Naive thymus-derived CD8-positive, alpha-beta T cell (primary cell): Measurements from ENCODE around the gene RACK1. TPM values are rescaled to one million over a fixed set of nuclear protein-coding genes. Genes with fewer than 3 reads are reported as not detected.
"Not testable (repeated sequence)": the region's sequence is repeated elsewhere in the genome, so short reads cannot be mapped to it uniquely, and the experiment has no call there.

ENCODE experiments used
- ATAC-seq, 2 donors: fragments of 150-1000 bp; cut with Tn5 transposase in 1 of 2; sonication (Bioruptor Pico), chemical (Tn5 transposase) in 1 of 2; 1 replicate in 1 of 2; 2 replicates in 1 of 2; pipeline ENCODE4 v1.10.0; 2021; ENCODE audit warnings: mild to moderate bottlenecking in 2 of 2, moderate library complexity in 2 of 2
- POLR2A ChIA-PET: fragments of 350-600 bp; sonication (Branson Sonifier 250); formaldehyde crosslinking; loops from one replicate; lab custom pipeline; 2021; ENCODE audit warnings: antibody characterized with exemption; lab: Charles Lee
- DNase-seq, 10 donors: peaks; one replicate each; pipeline versions ENCODE4 v3.0.0 to v3.0.0-alpha.2; 2020 to 2022
- H3K27ac Mint-ChIP-seq, 10 donors: one replicate each; pipeline ENCODE4 v1.8.0; 2020 to 2022; ENCODE audit warnings: mild to moderate bottlenecking in 10 of 10, mixed read lengths in 10 of 10, moderate library complexity in 4 of 10, inconsistent platforms in 1 of 10
- H3K27me3 Mint-ChIP-seq, 5 donors: one replicate each; pipeline ENCODE4 v1.8.0; 2021 to 2022; ENCODE audit warnings: mixed read lengths in 5 of 5
- H3K36me3 Mint-ChIP-seq, 3 donors: one replicate each; pipeline ENCODE4 v1.8.0; 2020 to 2022; ENCODE audit warnings: mixed read lengths in 3 of 3, mild to moderate bottlenecking in 2 of 3, inconsistent platforms in 1 of 3
- H3K4me1 Mint-ChIP-seq, 4 donors: one replicate each; pipeline ENCODE4 v1.8.0; 2021 to 2022; ENCODE audit warnings: mixed read lengths in 4 of 4
- H3K4me3 Mint-ChIP-seq, 10 donors: one replicate each; pipeline ENCODE4 v1.8.0; 2020 to 2022; ENCODE audit warnings: mild to moderate bottlenecking in 10 of 10, mixed read lengths in 10 of 10, moderate library complexity in 6 of 10, inconsistent platforms in 1 of 10
- H3K9me3 Mint-ChIP-seq, 9 donors: one replicate each; pipeline ENCODE4 v1.8.0; 2020 to 2022; ENCODE audit warnings: mixed read lengths in 9 of 9, mild to moderate bottlenecking in 3 of 9, inconsistent platforms in 1 of 9, moderate library complexity in 1 of 9
- polyA plus RNA-seq, 3 donors: library from polyadenylated mRNA; unstranded; fragments of 300-500 nt; fragmentation: Illumina TruSeq; gene quantifications; one replicate each; pipeline ENCODE4 v1.2.3, GENCODE V29; 2021
- total RNA-seq, 8 experiments: library from RNA in 2 of 8; stranded (reverse) in 2 of 8; gene quantifications; one replicate each; pipeline ENCODE4 v1.2.3 and lab custom pipeline; 2021 to 2026

Gene RACK1
- total and polyA plus RNA-seq, 5 experiments from 2014 or later, result 2,236 to 2,566 (median 2,449) TPM

- ATAC-seq (no peak), DNase-seq (no peak)
- peaks cover 0 to 2% (median under 1%) of the 10 kb centered on the region in 4 donors for H3K4me1 Mint-ChIP-seq
- POLR2A ChIA-PET, result no interaction called here
- H3K9me3 Mint-ChIP-seq, result no peaks in the 10 kb centered on the region
- H3K27ac Mint-ChIP-seq, result peak overlapping the region in 1 of 10 donors; percentile 27
- no peaks in the 10 kb centered on the region for H3K36me3 Mint-ChIP-seq
- no peak overlapping the region for H3K4me3 Mint-ChIP-seq
- no peaks in the 10 kb centered on the region for H3K27me3 Mint-ChIP-seq
Measured at GRCh38 chr5:181271081-181271480, 27.4 kb upstream of the RACK1 start.

GRCh38 chr5:181267907-181268306, 24.2 kb upstream of the RACK1 start:
- H3K4me1 Mint-ChIP-seq, H3K9me3 Mint-ChIP-seq, H3K4me3 Mint-ChIP-seq, DNase-seq, ATAC-seq, H3K27me3 Mint-ChIP-seq, H3K27ac Mint-ChIP-seq, POLR2A ChIA-PET: not testable (repeated sequence)
- peaks cover 0 to 16% (median 1%) of the 10 kb centered on the region in 3 donors for H3K36me3 Mint-ChIP-seq

GRCh38 chr5:181267291-181267904, 23.7 kb upstream of the RACK1 start:
- H3K4me1 Mint-ChIP-seq, H3K9me3 Mint-ChIP-seq, ATAC-seq, H3K4me3 Mint-ChIP-seq, DNase-seq, H3K27me3 Mint-ChIP-seq, POLR2A ChIA-PET, H3K27ac Mint-ChIP-seq: not testable (repeated sequence)
- peaks cover 0 to 16% (median 1%) of the 10 kb centered on the region in 3 donors for H3K36me3 Mint-ChIP-seq

GRCh38 chr5:181265092-181265671, 21.5 kb upstream of the RACK1 start:
- ATAC-seq, result no peak
- H3K36me3 Mint-ChIP-seq, result peaks cover 0 to 16% (median 1%) of the 10 kb centered on the region in 3 donors
- peaks cover 8 to 16% (median 12%) of the 10 kb centered on the region in 4 donors for H3K4me1 Mint-ChIP-seq
- H3K27ac Mint-ChIP-seq, result peak overlapping the region in 2 of 10 donors; percentile 13 to 31
- no peak for DNase-seq
- POLR2A ChIA-PET, result interaction anchor here (1.2 to 6.7 kb wide), 3 partner anchors 38 to 75 kb away, joined by 4 to 212 read pairs (median 137); partner anchors contain the start of gene TRIM41
- no peaks in the 10 kb centered on the region for H3K9me3 Mint-ChIP-seq
- no peaks in the 10 kb centered on the region for H3K27me3 Mint-ChIP-seq
- peak overlapping the region in 2 of 10 donors; percentile 18 to 24 for H3K4me3 Mint-ChIP-seq

- Mint-ChIP-seq H3K4me1 (peaks cover 24 to 31% (median 25%) of the 10 kb centered on the region in 4 donors), H3K4me3 (peak overlapping the region in 3 of 10 donors; percentile 15 to 98 (median 43)), H3K36me3 (peaks cover 0 to 16% (median 1%) of the 10 kb centered on the region in 3 donors), H3K27me3 (no peaks in the 10 kb centered on the region), H3K27ac (peak overlapping the region in 9 of 10 donors; percentile 6 to 93 (median 28)), H3K9me3 (no peaks in the 10 kb centered on the region)
- POLR2A ChIA-PET, result interaction anchor here (6.5 to 9.8 kb wide), 3 partner anchors 18 to 74 kb away, joined by 137 to 284 read pairs (median 212); partner anchors contain the start of genes RACK1 and TRIM41
- no peak for ATAC-seq
- no peak for DNase-seq
Measured at GRCh38 chr5:181263633-181264032, 19.9 kb upstream of the RACK1 start.

GRCh38 chr5:181261320-181262049, 17.8 kb upstream of the RACK1 start:
- no peaks in the 10 kb centered on the region for H3K27me3 Mint-ChIP-seq
- H3K4me3 Mint-ChIP-seq, result peak overlapping the region; percentile 88 to 99 (median 98)
- ATAC-seq, result peak; percentile 64
- H3K9me3 Mint-ChIP-seq, result no peaks in the 10 kb centered on the region
- peak in 8 of 10 donors; percentile 63 to 88 (median 78) for DNase-seq
- H3K4me1 Mint-ChIP-seq, result peaks cover 31 to 49% (median 44%) of the 10 kb centered on the region in 4 donors
- H3K27ac Mint-ChIP-seq, result peak overlapping the region; percentile 93 to 99 (median 98)
- H3K36me3 Mint-ChIP-seq, result peaks cover 0 to 24% (median 1%) of the 10 kb centered on the region in 3 donors
- POLR2A ChIA-PET, result interaction anchor here (0.6 to 9.8 kb wide), 26 partner anchors 12 to 1641 kb away, joined by 3 to 284 read pairs (median 6); partner anchors contain the start of genes HNRNPH1, MGAT1, RACK1 and TRIM41

- Mint-ChIP-seq H3K4me3 (peak within 1 kb of the TSS; percentile 88 to 99 (median 98)), H3K9me3 (no peaks in the 10 kb centered on the region), H3K27ac (peak within 1 kb of the TSS; percentile 93 to 99 (median 98)), H3K4me1 (peaks cover 32 to 53% (median 51%) of the 10 kb centered on the region in 4 donors), H3K36me3 (peaks cover 0 to 31% (median 1%) of the 10 kb centered on the region in 3 donors), H3K27me3 (no peaks in the 10 kb centered on the region)
- ATAC-seq (peak; percentile 82 to 83), DNase-seq (peak; percentile 84 to 95 (median 88))
- POLR2A ChIA-PET, result interaction anchor here (0.7 to 9.8 kb wide), 23 partner anchors 16 to 1640 kb away, joined by 3 to 284 read pairs (median 7); partner anchors contain the start of genes HNRNPH1, MGAT1, RACK1 and TRIM41
Measured at GRCh38 chr5:181260720-181261319, 17.1 kb upstream of the RACK1 start, which contains the start of gene TRIM52. Gene TRIM52 (minus strand): TSS chr5:181261143. CDS start chr5:181260813, 330 bp downstream.

GRCh38 chr5:181259974-181260719, 16.4 kb upstream of the RACK1 start:
- Mint-ChIP-seq H3K36me3 (peaks cover 0 to 36% (median 4%) of the 10 kb centered on the region in 3 donors), H3K27ac (peak overlapping the region; percentile 93 to 99 (median 98)), H3K9me3 (no peaks in the 10 kb centered on the region), H3K4me3 (peak overlapping the region; percentile 88 to 99 (median 98)), H3K27me3 (no peaks in the 10 kb centered on the region), H3K4me1 (peaks cover 31 to 59% (median 56%) of the 10 kb centered on the region in 4 donors)
- DNase-seq (peak in 1 of 10 donors; percentile 11), ATAC-seq (no peak)
- POLR2A ChIA-PET, result interaction anchor here (0.9 to 9.8 kb wide), 14 partner anchors 15 to 457 kb away, joined by 4 to 284 read pairs (median 16); partner anchors contain the start of genes MGAT1, RACK1 and TRIM41

GRCh38 chr5:181259283-181259682, 15.6 kb upstream of the RACK1 start:
- ATAC-seq (no peak), DNase-seq (peak in 1 of 10 donors; percentile 6)
- peak overlapping the region; percentile 93 to 99 (median 98) for H3K27ac Mint-ChIP-seq
- H3K4me3 Mint-ChIP-seq, result peak overlapping the region; percentile 88 to 99 (median 98)
- no peaks in the 10 kb centered on the region for H3K27me3 Mint-ChIP-seq
- H3K36me3 Mint-ChIP-seq, result peaks cover 0 to 40% (median 3%) of the 10 kb centered on the region in 3 donors
- POLR2A ChIA-PET, result interaction anchor here (3.5 to 9.8 kb wide), 4 partner anchors 14 to 69 kb away, joined by 51 to 284 read pairs (median 174); partner anchors contain the start of genes RACK1 and TRIM41
- H3K4me1 Mint-ChIP-seq, result peaks cover 34 to 65% (median 63%) of the 10 kb centered on the region in 4 donors
- H3K9me3 Mint-ChIP-seq, result no peaks in the 10 kb centered on the region

- ATAC-seq (no peak), DNase-seq (no peak)
- Mint-ChIP-seq H3K4me3 (peak overlapping the region; percentile 88 to 99 (median 98)), H3K27me3 (no peaks in the 10 kb centered on the region), H3K36me3 (peaks cover 0 to 37% (median 4%) of the 10 kb centered on the region in 3 donors), H3K27ac (peak overlapping the region in 8 of 10 donors; percentile 40 to 99 (median 96)), H3K9me3 (no peaks in the 10 kb centered on the region), H3K4me1 (peaks cover 34 to 67% (median 66%) of the 10 kb centered on the region in 4 donors)
- POLR2A ChIA-PET, result interaction anchor here (9.8 kb wide), 1 partner anchor 13 kb away, joined by 284 read pairs; the partner anchor contains the start of gene RACK1
Measured at GRCh38 chr5:181258576-181258975, 14.9 kb upstream of the RACK1 start.
